GM19395 (cell line): ENCODE data around the gene ABCA7.

Experiments used
- ATAC-seq: cut with Tn5 transposase; IDR thresholded peaks from one replicate; pipeline ENCODE4 v1.9.1; 2021; ENCODE audit warnings: mild to moderate bottlenecking, moderate library complexity; ENCODE audit not compliant: unreplicated experiment

ABCA7 gene

GRCh38 chr19:1039646-1040475, at the start of gene ABCA7:
TSS of gene ABCA7 (plus strand) at chr19:1040107. CDS start at chr19:1041362, 1,255 bp downstream.
- ATAC-seq = peak; percentile 66

GRCh38 chr19:990119-990571, 49.8 kb upstream of the ABCA7 start:
- no peak for ATAC-seq

DNA sequence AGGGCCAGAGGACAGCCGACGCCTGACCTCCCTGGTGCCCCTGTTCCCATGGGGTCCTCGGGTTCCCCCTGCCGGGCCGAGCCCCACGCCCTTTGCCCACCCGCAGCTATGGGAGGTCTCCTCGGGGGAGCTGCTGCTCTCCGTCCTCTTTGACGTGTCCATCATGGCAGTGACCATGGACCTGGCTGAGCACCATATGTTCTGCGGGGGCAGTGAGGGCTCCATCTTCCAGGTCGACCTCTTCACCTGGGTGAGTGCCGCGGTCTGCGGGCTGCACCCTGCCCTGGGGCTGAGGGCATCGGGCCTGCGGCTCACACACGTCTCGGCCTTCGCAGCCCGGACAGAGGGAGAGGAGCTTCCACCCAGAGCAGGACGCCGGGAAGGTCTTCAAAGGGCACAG, 49.2 kb upstream of the ABCA7 start:
- no peak for ATAC-seq

DNA sequence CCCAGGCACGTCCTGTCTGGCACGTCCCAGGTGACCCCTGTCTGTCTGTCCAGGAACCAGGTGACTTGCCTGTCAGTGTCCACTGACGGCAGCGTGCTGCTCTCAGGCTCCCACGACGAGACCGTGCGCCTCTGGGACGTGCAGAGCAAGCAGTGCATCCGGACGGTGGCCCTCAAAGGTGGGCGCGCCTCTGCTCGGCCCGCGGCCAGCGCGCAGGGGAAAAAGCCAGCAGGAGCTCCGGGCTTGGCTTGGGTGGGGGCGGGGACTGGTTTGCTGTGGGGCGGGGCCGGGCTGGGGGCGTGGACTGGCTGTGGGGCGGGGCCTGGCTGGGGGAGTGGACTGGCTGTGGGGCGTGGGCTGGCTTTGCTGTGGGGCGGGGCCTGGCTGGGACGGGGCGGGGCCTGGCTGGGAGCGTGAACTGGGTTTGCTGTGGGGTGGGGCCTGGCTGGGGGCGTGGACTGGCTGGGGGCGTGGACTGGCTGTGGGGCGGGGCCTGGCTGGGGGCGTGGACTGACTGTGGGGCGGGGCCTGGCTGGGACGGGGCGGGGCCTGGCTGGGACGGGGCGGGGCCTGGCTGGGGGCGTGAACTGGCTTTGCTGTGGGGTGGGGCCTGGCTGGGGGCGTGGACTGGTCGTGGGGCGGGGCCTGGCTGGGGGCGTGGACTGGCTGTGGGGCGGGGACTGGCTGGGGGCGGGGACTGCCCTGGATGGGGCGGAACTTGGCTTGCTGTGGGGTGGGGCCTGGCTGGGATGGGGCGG, 48.6 kb upstream of the ABCA7 start:
- no peak for ATAC-seq

- no peak for ATAC-seq
Observed at GRCh38 chr19:991932-992669, 47.8 kb upstream of the ABCA7 start.

GRCh38 chr19:992670-993055, 47.2 kb upstream of the ABCA7 start:
- no peak for ATAC-seq

DNA sequence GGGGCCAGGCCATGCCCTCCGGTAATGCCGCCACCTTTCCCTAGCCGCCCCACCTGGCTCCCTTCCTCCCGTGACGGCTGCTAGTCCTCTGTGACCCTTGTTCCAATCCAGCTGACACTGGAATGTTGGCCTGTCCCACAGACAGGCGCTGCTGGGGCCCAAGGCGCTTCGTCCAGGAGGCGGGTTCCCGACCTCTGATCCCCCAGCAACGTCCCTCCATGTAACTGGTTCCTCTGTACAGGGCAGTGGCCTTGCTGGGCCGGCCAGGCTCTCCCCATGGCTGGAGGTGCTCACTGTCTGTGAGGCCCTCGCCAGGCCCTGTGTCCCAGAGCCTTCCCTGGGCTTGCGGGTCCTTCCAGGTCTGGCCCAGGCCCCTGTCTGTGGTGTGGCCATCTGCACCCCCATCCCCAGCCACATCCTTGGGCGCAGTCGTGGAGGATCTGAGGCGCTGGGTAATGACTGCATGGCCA, 46.5 kb upstream of the ABCA7 start:
- ATAC-seq = no peak

- no peak for ATAC-seq
Observed at GRCh38 chr19:993831-994393, 46.0 kb upstream of the ABCA7 start.

- ATAC-seq = no peak
Observed at GRCh38 chr19:994516-994915, 45.4 kb upstream of the ABCA7 start.

DNA sequence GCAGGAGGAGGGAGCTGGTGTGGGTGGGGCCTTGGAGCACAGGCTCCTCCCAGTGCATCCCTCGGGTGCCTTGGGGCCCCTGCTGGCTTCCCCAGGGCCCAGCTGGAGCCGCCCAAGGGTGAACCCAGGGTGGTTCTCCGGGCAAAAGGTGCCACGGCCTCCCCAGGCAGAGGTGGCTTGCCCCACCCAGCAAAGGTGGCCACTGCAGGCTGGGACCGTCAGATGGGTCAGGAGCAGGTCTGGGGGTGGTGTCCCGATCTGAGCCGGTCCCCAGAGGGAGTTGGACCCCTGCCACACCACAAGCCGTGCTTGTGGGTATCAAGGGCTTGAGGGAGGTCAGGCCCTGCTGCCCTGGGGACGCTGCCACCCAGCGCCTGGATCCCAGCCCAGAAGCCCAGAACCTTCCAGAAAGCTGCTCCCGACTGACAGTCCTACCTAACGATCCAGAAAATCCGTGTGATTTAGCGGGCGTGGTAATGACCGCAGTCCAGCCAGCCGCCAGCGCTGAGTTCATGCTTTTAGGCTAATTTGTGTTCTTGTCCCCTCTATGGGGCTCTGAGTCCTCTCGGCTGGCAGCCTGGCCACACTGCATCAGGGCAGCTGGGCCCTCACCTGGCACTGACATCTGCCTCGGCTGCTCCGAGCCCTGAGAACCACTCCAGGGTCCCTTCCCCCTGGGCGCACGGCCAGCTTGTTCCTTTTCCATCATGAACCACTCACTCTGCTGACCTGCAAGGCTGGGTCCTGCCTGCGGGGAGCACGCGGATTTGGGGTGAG, 44.7 kb upstream of the ABCA7 start:
- ATAC-seq = no peak

- no peak for ATAC-seq
Observed at GRCh38 chr19:996051-996838, 43.7 kb upstream of the ABCA7 start.

GRCh38 chr19:998064-998463, 41.8 kb upstream of the ABCA7 start:
- ATAC-seq = no peak

DNA sequence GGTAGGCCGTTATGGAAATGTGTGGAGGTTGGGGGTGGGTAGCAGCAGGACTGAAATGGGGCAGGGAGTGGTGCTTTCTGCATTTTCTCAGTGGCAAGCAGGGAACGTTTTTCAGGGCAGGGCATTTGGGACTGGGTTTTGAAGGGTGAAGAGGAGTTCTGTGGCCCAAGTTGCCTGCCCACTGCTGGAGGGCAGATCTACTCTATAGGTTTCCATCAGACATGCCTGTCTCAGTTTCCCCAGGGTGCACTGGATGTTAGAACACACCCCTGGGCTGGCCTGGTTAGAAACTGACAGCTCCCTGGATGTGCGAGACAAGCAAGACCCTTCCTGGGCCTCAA, 40.6 kb upstream of the ABCA7 start:
- no peak for ATAC-seq

DNA sequence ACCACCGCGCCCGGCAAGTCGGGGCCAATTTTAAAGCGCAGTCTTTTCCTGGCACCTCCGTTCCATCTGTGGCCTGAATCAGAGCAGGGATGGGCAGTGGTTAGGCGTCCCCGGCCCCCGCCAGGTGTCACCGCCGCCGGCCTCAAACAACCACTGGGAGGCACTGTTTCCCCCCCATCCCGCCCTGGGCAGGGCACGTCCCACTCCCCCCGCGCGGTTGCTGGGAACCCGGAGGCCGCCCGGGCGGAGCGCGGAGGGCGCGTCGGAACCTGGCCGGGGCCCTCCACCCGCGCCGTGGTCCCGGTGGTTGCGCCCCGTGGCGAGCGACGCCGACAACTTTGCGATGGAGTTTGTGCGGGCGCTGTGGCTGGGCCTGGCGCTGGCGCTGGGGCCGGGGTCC, 39.8 kb upstream of the ABCA7 start, which contains the start of gene GRIN3B:
Gene GRIN3B, plus strand, starts transcription at position 325 of the 400 bp plus-strand sequence. Its CDS starts 19 bp downstream, at position 344.
- no peak for ATAC-seq

GRCh38 chr19:1000591-1001537, 39.0 kb upstream of the ABCA7 start:
- no peak for ATAC-seq

- no peak for ATAC-seq
Observed at GRCh38 chr19:1001538-1002166, 38.3 kb upstream of the ABCA7 start.

DNA sequence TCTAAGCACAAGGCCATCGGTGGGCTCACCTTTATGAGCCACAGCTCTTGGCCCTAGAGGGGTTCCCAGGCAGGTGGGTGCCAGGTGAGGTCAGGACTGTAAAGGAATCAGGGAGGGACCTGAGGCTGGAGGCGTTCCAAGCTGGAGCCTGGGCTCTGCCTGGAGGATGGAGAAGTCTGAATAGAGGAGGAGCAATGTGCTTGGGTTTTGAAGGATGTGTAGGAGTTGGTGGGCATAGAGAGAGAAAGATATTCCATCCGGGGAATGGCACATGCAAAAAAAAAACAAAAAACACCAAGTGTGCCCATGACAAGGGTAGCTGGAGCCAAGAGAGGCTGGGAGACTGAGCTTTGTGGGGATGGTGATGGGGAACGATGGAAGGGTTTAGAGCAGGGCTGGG, 37.3 kb upstream of the ABCA7 start:
- ATAC-seq = no peak

DNA sequence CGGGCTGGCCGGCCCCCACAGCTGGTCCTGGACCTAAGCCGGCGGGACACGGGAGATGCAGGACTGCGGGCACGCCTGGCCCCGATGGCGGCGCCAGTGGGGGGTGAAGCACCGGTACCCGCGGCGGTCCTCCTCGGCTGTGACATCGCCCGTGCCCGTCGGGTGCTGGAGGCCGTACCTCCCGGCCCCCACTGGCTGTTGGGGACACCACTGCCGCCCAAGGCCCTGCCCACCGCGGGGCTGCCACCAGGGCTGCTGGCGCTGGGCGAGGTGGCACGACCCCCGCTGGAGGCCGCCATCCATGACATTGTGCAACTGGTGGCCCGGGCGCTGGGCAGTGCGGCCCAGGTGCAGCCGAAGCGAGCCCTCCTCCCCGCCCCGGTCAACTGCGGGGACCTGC, 36.6 kb upstream of the ABCA7 start:
- no peak for ATAC-seq
